Measurements from ENCODE around the gene PDIA5.

DNA sequence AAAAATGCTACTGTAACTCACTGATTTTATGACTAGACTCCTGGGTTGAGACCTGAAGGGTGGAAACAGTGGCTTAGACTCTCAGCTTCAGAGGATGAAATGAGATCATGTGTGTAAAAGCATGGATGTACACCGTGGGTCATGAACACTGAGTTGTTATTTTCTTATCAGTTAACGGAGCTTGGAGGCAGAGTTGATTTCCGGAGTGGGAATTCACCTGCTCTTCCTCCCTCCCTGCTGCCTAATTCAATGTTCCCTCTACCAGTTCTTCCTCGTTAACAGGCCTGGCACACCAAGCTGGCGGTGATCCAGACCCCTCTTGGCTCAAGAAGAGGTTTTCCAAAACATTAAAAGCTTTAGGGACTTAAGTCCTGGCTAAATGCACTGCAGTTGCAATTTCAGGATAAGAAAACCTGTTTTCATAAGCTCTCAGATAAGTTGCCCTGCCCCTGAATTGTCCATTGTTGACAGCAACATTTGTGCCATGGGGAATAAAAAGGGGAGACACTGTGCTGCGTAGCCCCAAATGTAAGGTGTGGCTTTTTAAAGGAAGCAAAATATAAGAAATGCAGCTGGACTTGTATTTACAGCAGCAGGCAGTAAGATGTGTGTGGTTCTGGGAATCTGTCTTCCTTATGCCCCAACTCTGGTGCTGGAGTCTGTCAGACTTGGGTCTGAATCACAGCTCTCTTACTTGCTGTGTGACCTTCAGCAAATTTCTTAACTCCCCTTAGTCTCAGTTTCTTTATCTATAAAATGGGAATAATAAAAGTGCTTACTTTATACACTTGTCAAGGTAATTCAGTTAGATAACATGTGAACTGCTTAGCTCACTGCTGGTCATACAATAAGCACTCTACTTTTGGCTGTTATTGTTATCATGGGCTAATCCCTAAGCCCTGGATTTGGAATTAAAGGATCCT lies 9.9 kb downstream of the PDIA5 start:
- TF ChIP-seq, protein P1, sequence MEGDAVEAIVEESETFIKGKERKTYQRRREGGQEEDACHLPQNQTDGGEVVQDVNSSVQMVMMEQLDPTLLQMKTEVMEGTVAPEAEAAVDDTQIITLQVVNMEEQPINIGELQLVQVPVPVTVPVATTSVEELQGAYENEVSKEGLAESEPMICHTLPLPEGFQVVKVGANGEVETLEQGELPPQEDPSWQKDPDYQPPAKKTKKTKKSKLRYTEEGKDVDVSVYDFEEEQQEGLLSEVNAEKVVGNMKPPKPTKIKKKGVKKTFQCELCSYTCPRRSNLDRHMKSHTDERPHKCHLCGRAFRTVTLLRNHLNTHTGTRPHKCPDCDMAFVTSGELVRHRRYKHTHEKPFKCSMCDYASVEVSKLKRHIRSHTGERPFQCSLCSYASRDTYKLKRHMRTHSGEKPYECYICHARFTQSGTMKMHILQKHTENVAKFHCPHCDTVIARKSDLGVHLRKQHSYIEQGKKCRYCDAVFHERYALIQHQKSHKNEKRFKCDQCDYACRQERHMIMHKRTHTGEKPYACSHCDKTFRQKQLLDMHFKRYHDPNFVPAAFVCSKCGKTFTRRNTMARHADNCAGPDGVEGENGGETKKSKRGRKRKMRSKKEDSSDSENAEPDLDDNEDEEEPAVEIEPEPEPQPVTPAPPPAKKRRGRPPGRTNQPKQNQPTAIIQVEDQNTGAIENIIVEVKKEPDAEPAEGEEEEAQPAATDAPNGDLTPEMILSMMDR (conservative IDR thresholded peaks at IDR 0.05; ENCODE audit: low read length): no peak
- TF ChIP-seq EZH2phosphoT487 (IDR thresholded peaks at IDR 0.05; ENCODE audit: borderline replicate concordance, low read depth, low read length): no peak
